ENCODE results near the gene TSHB.
A peak's percentile ranks its signal among the peaks of the same experiment; 100 is the strongest.

DNA sequence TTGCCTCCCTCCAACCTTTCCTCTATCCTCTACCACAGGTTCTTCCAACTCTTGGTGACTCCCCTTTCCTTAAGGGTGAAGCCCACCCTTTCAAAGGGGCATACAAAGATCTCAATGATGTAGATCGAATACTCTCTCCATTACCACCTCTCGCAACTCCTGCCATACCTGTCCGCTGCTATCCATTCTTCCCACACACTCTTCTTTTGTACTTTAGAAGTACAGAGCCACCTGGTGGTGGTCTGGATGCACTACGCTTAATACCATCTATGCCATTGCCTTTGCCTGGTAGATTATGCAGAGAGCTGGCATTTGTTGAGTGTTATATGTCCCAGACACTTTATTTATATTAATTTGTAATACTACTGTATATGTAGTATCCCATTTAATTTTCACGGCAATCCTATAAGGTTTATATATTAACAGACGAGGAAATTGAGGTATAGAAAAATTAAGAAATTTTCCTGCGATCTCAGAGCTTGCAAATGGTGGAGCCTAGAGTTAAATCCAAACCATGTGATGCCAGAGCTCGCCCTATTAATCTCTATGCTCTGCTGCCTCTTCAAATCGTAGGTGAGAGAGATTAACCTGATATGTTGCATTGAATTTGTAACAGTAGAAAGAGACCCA, 22.9 kb downstream of the TSHB start:
- TF ChIP-seq SIN3A (IDR thresholded peaks at IDR 0.05; ENCODE audit: borderline replicate concordance, insufficient read depth, low read depth, low read length): no peak
- TF ChIP-seq, protein P1, sequence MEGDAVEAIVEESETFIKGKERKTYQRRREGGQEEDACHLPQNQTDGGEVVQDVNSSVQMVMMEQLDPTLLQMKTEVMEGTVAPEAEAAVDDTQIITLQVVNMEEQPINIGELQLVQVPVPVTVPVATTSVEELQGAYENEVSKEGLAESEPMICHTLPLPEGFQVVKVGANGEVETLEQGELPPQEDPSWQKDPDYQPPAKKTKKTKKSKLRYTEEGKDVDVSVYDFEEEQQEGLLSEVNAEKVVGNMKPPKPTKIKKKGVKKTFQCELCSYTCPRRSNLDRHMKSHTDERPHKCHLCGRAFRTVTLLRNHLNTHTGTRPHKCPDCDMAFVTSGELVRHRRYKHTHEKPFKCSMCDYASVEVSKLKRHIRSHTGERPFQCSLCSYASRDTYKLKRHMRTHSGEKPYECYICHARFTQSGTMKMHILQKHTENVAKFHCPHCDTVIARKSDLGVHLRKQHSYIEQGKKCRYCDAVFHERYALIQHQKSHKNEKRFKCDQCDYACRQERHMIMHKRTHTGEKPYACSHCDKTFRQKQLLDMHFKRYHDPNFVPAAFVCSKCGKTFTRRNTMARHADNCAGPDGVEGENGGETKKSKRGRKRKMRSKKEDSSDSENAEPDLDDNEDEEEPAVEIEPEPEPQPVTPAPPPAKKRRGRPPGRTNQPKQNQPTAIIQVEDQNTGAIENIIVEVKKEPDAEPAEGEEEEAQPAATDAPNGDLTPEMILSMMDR (IDR thresholded peaks at IDR 0.05): peak; percentile 80
- TF ChIP-seq, protein P2, sequence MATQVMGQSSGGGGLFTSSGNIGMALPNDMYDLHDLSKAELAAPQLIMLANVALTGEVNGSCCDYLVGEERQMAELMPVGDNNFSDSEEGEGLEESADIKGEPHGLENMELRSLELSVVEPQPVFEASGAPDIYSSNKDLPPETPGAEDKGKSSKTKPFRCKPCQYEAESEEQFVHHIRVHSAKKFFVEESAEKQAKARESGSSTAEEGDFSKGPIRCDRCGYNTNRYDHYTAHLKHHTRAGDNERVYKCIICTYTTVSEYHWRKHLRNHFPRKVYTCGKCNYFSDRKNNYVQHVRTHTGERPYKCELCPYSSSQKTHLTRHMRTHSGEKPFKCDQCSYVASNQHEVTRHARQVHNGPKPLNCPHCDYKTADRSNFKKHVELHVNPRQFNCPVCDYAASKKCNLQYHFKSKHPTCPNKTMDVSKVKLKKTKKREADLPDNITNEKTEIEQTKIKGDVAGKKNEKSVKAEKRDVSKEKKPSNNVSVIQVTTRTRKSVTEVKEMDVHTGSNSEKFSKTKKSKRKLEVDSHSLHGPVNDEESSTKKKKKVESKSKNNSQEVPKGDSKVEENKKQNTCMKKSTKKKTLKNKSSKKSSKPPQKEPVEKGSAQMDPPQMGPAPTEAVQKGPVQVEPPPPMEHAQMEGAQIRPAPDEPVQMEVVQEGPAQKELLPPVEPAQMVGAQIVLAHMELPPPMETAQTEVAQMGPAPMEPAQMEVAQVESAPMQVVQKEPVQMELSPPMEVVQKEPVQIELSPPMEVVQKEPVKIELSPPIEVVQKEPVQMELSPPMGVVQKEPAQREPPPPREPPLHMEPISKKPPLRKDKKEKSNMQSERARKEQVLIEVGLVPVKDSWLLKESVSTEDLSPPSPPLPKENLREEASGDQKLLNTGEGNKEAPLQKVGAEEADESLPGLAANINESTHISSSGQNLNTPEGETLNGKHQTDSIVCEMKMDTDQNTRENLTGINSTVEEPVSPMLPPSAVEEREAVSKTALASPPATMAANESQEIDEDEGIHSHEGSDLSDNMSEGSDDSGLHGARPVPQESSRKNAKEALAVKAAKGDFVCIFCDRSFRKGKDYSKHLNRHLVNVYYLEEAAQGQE (IDR thresholded peaks at IDR 0.05; ENCODE audit: insufficient read depth in 1 of 2, low read depth in 2 of 2, low read length in 1 of 2): no peak
